Sciatic nerve (tissue), 2 donors: ENCODE measurements around the gene CDIPT. TPM values are rescaled to one million over a fixed set of nuclear protein-coding genes. Genes with fewer than 3 reads are reported as not detected.

ENCODE experiments used
- ATAC-seq: fragments of 200-7000 bp; cut with Tn5 transposase; one replicate; pipeline ENCODE4 v1.9.1; 2020; ENCODE audit warnings: mild to moderate bottlenecking, moderate library complexity
- DNase-seq: peaks from one replicate; pipeline ENCODE4 v3.0.0-alpha.2; 2020; ENCODE audit warnings: low spot score
- intact Hi-C: fragments of 100-400 bp; cut with DNase I; formaldehyde crosslinking; loops from one replicate; pipeline ENCODE4 v1.14.2; 2022
- total RNA-seq: library from RNA; stranded (reverse); fragmentation: NEBNext Ultra II Directional; extraction: Animal tissue kit (Norgen Biotek cat#: 25700); gene quantifications from one replicate; pipeline ENCODE4 v1.2.1, GENCODE V29; 2021
- donor health status: DM: no; HTN: no; CAD: no.
- donor health status: DM: no; HTN: no; CAD: no.

The CDIPT gene
- total RNA-seq, 1 donor from 2014 or later: 58.4 TPM

DNA sequence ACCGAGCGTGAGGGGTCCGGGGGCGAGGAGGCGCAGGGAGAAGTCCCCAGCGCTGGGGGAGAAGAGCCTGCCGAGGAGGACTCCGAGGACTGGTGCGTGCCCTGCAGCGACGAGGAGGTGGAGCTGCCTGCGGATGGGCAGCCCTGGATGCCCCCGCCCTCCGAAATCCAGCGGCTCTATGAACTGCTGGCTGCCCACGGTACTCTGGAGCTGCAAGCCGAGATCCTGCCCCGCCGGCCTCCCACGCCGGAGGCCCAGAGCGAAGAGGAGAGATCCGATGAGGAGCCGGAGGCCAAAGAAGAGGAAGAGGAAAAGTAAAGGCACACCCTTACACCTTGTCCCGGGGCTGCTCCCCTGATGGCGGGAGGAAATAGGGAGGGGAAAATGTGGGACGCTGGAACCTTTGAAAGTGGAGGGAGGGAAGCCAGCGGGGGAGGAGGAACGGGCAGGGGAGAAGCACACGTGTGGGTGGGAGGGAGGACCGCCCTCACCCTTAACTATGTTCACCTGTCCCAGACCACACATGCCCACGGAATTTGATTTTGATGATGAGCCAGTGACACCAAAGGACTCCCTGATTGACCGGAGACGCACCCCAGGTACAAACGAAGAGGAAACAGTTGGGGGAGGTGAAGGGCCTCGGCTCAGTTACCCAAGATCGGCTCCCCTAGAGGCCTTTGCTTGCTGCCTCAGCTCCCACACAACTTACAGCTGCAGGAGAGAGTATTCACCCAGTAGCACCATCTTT is 46.2 kb downstream of the CDIPT start:
- DNase-seq (peak; percentile 76), ATAC-seq (peak; percentile 31)
- intact Hi-C loops: no loop called here

DNA sequence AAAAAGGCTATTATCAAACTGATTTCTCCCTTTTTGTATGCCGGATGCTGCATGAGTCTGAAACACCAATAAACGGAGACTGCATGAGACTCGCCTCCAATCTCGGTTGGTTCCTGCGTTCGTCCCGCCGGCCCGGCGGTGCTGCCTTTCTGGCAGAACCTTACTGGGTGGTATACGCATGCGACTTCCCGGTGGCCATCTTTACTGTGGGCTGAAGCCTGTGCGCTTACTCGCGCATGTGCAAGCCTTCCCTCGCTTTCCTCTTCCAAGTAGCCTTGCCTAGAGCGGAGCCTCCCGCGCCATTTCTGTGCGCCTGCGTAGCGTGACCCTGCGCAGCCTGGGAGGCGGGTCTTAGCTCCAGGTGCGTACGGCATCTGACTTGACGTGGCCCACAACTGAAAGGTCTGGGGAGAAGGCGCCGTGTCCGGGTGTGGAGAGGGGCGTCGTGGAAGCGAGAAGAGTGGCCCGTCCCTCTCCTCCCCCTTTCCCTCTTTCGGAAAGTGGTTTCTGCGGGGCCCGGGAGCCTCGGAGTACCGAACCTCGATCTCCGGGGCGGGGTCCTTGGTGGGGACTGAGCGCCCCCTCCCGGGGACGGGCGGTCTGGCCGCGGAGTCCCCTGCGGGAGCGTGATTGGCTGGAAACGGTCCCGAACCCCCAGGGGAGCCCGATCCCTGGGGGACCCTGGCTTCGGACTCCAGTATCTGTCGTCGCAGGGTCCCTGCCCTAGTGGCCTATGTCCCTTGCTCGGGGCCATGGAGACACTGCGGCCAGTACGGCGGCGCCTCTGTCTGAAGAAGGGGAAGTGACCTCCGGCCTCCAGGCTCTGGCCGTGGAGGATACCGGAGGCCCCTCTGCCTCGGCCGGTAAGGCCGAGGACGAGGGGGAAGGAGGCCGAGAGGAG is 47.0 kb downstream of the CDIPT start, which contains the start of gene PAGR1:
Gene PAGR1, plus strand, starts transcription at position 360 of the 901 bp plus-strand sequence. Its CDS starts 374 bp downstream, at position 734.
- intact Hi-C loops: no loop called here
- peak; percentile 88 for ATAC-seq

DNA sequence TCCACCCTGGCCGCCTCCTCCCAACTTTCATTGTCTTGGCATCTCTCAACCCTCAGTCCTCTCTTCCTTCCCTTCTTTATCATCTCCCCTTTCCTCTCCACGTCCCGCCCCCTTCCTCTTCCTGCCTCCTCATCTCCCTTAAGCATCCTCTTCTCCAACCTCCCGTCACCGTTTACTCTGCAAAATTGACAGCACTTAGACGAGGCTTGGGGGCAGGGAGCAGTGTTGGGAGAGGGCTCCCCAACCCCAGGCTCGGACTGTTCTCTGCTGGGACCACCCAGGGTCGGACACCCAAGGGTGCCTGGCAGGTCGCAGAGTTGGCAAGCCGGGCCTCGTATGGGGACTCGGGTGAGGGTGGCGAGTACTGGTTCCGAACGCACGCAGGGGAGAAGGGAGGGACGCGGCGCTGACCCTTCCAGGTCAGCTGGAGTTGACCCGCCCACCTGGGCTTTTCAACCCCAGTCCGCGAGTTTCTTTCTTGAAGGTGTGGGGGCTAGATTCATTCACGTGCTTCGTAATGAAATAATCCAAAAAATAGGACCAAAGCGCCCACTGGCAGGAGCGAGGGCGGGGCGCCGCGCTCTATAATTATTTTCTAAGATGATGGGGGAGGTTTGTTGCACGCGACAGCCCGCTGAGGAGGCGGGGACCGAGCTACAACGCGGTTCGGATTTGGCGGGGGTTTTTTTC is 47.8 kb downstream of the CDIPT start:
- ATAC-seq: no peak
- peak; percentile 78 for DNase-seq
- intact Hi-C loops: no loop called here

More for the DNA sequence above, 47.0 kb downstream of the CDIPT start, which contains the start of gene PAGR1:
- peak; percentile 99 for DNase-seq

DNA sequence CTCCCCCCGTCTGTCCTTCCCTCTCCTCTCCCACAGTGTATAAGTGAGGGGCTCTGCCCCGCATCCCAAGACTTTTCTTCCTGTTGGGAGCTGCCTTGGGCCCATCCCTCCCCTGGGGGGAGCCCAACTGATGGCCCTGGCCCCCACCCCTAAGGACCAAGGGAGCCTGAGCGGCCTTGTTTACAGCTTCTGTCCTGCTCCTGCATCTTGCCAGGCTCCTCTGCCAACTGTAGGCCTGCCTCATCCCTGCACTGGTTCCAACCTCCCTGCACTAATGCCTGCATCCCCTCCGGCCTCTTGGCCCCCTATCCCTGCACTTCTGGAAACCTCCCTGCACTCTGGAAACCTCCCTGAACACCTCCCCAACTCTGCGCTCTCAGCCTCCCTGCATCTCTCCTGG is 48.4 kb downstream of the CDIPT start:
- DNase-seq: no peak

DNA sequence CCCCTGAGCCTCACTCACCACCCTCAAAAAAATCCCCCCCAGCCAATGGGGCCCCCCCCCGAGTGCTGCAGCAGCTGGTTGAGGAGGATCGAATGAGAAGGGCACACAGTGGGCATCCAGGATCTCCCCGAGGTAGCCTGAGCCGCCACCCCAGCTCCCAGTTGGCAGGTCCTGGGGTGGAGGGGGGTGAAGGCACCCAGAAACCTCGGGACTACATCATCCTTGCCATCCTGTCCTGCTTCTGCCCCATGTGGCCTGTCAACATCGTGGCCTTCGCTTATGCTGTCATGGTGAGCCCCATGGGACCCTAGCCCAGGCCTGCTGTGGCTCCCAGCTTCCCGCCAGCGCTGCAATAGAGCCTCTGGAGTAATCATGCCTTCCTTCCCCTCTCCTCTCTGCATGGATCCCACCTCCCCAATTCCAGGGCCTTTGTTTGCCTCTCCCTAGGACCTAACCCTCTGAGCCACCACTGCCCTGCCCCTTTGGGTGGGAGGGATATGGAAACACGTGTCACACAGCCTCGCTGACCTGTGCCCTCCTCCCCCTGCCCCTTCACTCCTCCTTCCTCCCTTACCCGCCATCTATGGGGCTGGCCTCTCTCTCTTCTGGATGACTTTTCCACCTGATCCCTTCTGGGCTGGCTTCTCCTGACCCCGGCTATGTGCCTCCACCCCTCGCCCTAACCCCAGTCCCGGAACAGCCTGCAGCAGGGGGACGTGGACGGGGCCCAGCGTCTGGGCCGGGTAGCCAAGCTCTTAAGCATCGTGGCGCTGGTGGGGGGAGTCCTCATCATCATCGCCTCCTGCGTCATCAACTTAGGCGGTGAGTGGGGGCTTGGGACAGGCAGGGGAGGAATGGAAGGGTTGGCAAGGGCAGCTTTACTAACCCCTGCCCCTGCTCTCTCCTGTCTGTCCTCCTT is 49.1 kb downstream of the CDIPT start:
- ATAC-seq: no peak
- intact Hi-C loops: no loop called here
- DNase-seq: no peak

More for the DNA sequence above, 48.4 kb downstream of the CDIPT start:
- ATAC-seq: no peak
- intact Hi-C loops: no loop called here

DNA sequence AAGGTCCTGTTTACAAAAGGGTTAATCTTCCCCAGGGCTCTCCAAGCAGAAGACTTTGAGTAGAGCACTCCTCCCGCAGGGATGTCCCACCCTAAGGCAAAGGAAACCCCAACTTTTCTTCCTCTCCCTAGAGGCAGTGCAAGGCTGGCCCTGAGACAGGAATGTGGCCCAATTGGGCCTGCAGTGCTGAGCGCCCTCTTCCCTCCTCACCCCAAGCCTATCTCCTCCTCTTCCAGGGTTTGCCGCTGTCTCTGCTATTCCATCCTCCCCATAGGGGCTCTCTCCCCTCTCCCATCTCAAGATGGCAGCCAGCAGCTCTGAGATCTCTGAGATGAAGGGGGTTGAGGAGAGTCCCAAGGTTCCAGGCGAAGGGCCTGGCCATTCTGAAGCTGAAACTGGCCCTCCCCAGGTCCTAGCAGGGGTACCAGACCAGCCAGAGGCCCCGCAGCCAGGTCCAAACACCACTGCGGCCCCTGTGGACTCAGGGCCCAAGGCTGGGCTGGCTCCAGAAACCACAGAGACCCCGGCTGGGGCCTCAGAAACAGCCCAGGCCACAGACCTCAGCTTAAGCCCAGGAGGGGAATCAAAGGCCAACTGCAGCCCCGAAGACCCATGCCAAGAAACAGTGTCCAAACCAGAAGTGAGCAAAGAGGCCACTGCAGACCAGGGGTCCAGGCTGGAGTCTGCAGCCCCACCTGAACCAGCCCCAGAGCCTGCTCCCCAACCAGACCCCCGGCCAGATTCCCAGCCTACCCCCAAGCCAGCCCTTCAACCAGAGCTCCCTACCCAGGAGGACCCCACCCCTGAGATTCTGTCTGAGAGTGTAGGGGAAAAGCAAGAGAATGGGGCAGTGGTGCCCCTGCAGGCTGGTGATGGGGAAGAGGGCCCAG is 50.0 kb downstream of the CDIPT start:
- DNase-seq (no peak), ATAC-seq (no peak)
- intact Hi-C loops: no loop called here

DNA sequence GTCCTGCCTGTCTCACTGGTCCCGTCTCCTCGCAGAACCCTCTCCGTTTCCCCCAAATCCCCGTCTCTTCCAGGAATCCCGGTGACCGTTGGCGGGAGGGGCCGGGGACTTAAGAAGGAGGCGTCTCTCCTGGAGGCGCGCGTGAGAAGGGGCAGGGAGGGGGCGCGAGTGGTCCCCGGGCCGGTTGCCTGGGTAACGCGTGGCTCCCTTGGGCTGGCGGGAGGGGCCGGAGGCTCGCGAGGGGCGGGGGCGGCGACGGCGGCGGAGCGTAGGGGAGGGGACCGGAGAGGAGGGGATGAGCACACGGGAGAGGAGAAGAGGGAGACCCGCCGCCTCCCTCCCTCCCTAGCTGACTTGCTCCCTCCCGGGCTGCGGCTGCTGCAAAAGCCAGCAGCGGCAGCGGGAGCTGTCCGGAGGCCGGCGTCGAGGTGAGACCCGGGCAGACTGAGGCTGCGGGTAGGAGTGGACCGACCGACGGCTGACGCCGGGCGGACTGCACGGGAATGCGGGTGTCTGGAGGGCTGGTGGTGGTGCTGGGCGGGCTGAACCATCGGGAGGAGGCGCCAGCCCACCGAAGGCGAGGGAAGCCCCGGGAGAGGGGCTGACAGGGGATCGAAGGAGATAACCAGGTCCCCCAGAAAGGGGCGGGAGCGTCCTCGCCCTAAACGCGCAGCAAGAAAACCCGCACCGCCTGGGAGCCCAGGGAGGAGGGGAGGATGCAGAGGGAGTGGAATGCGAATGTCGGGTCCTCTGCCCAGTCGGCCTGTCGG is 50.9 kb downstream of the CDIPT start, which contains the start of gene PRRT2:
Gene PRRT2, plus strand, starts transcription at position 298 of the 770 bp plus-strand sequence. CDS start 862 bp downstream, outside the sequence.
- peak; percentile 25 for ATAC-seq
- intact Hi-C loops: no loop called here
- DNase-seq: peak; percentile 89

DNA sequence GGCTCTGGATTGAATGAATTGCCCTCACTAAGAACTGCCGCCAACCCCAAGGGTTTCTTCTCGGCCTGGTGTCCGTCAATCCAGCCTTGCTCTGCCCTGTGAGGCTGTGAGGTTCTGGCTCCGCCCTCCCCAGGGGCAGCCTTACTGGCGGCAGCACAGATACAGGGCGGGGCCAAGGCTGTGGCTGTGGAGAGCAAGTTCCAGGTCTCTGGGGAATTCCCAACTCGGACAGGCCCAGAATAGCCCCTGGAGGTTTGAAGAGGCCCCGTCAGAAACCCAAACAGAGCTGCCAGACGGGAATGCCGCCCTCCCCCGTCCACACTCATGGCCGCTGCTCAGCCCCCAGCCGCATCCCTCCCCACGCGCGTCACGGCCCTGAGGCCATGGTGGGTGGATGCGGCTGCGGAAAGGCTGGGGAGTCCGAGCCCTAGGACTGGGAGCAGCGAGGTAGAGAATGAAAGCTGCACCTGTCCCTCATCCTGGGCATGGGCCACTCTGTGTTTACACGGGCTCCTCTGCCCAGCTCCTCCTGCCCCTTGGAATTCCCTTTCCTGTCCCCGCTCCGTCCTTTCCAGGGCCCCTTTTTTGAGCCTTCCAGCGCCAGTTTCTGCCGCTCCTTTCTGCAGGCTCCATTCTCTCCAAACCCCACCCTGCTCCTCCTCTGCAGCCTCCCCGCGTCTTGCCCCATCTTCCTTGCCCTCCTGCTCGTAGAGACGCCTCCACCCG is 51.7 kb downstream of the CDIPT start:
- intact Hi-C loops: no loop called here
- DNase-seq (peak; percentile 95), ATAC-seq (peak; percentile 75)

DNA sequence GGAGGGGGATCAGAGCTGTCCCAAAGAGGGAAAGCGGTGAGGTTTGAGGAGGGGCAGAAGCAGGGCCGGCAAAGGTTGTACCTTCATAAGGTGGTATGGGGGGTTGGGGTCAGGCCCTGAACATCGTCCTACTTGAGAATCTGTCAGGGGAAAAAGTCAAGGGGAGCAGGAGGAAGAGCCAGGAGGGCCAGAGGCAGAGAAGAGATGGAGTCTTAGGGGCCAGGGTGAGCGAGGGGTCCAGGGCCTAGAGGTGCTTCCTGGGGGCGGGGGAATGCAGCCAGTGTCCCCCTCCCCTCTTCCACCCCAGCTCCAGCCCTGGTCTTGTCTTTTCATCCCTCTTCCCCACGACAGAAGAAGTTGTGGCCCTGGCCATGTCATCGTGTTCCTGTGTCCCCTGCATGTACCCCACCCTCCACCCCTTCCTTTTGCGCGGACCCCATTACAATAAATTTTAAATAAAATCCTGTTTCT is 52.3 kb downstream of the CDIPT start:
- intact Hi-C loops: no loop called here
- DNase-seq (no peak), ATAC-seq (no peak)

DNA sequence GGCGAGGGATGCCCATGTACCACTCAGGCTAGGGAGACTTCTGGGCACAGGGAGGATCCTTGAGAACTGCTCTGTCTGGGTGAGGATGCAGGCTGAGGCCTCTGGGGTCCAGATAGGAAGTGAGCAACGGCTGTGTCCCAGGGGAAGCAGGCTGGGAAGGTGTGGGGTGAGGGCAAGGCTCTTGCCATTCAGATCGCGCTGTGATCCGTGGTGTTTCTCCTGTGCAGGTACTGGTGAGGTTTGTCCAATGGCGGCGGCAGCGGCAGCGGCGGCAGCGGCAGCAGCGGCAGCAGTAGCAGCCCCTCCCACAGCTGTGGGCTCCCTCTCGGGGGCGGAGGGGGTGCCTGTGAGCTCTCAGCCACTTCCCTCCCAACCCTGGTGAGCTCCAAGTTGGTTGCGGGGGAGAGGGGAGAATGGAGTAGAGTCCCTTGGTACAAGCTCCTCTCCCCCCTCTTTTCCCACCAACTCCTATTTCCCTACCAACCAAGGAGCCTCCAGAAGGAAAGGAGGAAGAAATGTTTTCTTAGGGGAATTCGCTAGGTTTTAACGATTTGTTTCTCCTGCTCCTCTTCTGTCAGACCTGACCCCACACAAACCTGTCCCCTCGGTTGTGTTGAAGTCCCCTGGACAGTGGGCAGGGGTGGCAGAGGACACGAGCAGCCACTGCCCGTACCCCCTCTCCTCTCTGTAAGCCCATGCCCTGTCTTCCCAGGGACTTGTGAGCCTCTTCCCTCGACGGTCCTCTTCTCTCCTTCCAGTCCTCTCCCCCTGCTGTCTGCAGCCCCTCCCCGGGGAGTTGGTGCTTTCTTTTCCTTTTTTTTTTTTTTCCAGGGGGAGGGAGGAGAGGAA is 53.0 kb downstream of the CDIPT start:
- intact Hi-C loops: no loop called here
- DNase-seq (no peak), ATAC-seq (no peak)

DNA sequence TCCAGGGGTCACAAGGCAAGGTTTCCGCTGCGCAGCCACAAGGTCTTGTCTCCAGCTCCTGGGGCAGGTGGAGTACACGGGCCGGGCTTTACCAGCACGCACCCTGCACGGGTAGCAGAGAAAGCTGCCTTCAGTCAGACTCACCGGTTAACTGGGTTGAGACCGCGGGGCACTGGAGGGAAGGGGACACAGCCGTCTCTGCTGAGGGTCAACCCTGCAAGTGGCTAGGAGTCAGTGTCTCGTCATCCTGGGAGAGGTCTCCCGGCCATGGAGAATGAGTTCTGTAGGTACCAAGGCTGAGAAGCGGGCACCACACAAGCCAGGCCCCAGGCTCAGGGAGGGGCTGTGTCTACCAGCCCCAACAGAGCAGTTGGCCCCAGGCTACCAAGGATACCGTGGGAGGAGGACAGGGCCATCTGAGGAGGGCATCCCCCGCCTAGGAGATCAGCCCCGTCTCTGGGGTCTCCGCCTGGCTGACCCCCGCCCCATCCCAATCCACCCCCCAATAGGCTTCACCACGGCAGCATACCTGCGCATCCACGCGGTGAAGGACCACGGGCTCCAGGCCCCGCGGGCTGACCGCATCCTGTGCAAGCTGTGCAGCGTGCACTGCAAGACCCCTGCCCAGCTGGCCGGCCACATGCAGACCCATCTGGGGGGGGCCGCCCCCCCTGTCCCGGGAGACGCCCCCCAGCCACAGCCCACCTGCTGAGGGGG is 53.8 kb downstream of the CDIPT start:
- no peak for ATAC-seq
- peak; percentile 69 for DNase-seq
- intact Hi-C loops: no loop called here
